GM23338 (cell line): ENCODE results near the gene GRB14. TPM values are rescaled to one million over a fixed set of nuclear protein-coding genes. Genes with fewer than 3 reads are reported as not detected.
A peak's percentile ranks its signal among the peaks of the same experiment; 100 is the strongest.

ENCODE experiments used
- ATAC-seq: fragments of 200-7000 bp; cut with Tn5 transposase; 3 replicates; pipeline ENCODE4 v1.9.1; 2020
- DNase-seq: peaks from one replicate; pipeline ENCODE4 v3.0.0-alpha.2; 2015; ENCODE audit warnings: low spot score
- H2AFZ ChIP-seq: fragments of 200-600 bp; sonication (generic); 2 replicates; pipeline ENCODE4 v1.8.0; 2016; ENCODE audit warnings: antibody characterized with exemption, mild to moderate bottlenecking, moderate library complexity
- H3F3A ChIP-seq: fragments of 200-600 bp; sonication (generic); replicated peaks from 2 replicates; pipeline ENCODE4 v1.8.0; 2017; ENCODE audit warnings: antibody characterized with exemption, mixed run types, low read depth
- H3K27ac ChIP-seq: fragments of 200-600 bp; sonication (generic); 2 replicates; pipeline ENCODE4 v1.6.1; 2016; ENCODE audit warnings: low read depth
- H3K27me3 ChIP-seq: fragments of 200-600 bp; sonication (generic); 2 replicates; pipeline ENCODE4 v1.8.0; 2016; ENCODE audit warnings: mild to moderate bottlenecking, mixed run types, moderate library complexity; ENCODE audit not compliant: insufficient read depth
- H3K36me3 ChIP-seq: fragments of 200-600 bp; sonication (generic); 2 replicates; pipeline ENCODE4 v1.8.0; 2016; ENCODE audit warnings: mild to moderate bottlenecking; ENCODE audit not compliant: insufficient read depth
- H3K4me1 ChIP-seq: fragments of 200-600 bp; sonication (generic); 2 replicates; pipeline ENCODE4 v1.8.0; 2016; ENCODE audit warnings: mild to moderate bottlenecking, moderate library complexity; ENCODE audit not compliant: insufficient read depth
- H3K4me2 ChIP-seq: fragments of 200-600 bp; sonication (generic); 2 replicates; pipeline ENCODE4 v1.7.1; 2017; ENCODE audit warnings: mixed run types
- H3K4me3 ChIP-seq: fragments of 200-600 bp; sonication (generic); 2 replicates; pipeline ENCODE4 v1.6.1; 2016; ENCODE audit warnings: mixed run types
- H3K79me2 ChIP-seq: fragments of 200-600 bp; sonication (generic); replicated peaks from 2 replicates; pipeline ENCODE4 v1.8.0; 2017; ENCODE audit warnings: mild to moderate bottlenecking; ENCODE audit not compliant: insufficient read depth
- H3K9me2 ChIP-seq: fragments of 200-600 bp; sonication (generic); 2 replicates; pipeline ENCODE4 v1.8.0; 2017; ENCODE audit not compliant: insufficient read depth
- H4K20me1 ChIP-seq: fragments of 200-600 bp; sonication (generic); replicated peaks from 2 replicates; pipeline ENCODE4 v1.8.0; 2017; ENCODE audit warnings: mild to moderate bottlenecking; ENCODE audit not compliant: insufficient read depth
- H3K27ac Mint-ChIP-seq: 2 replicates; pipeline ENCODE4 v1.8.0; 2020; ENCODE audit warnings: inconsistent platforms, mild to moderate bottlenecking, moderate library complexity, mixed read lengths
- H3K27me3 Mint-ChIP-seq: 3 replicates; pipeline ENCODE4 v1.8.0; 2022; ENCODE audit warnings: low read depth, mild to moderate bottlenecking, moderate library complexity, mixed read lengths, inconsistent platforms; ENCODE audit not compliant: insufficient read depth, poor library complexity
- H3K36me3 Mint-ChIP-seq: 3 replicates; pipeline ENCODE4 v1.8.0; 2021; ENCODE audit warnings: low read depth, mild to moderate bottlenecking, inconsistent platforms, moderate library complexity, mixed read lengths
- H3K4me1 Mint-ChIP-seq: 3 replicates; pipeline ENCODE4 v1.8.0; 2020; ENCODE audit warnings: mild to moderate bottlenecking, inconsistent platforms, mixed read lengths
- H3K4me3 Mint-ChIP-seq: 3 replicates; pipeline ENCODE4 v1.8.0; 2021; ENCODE audit warnings: moderate library complexity, mild to moderate bottlenecking, inconsistent platforms, mixed read lengths
- H3K9me3 Mint-ChIP-seq: 3 replicates; pipeline ENCODE4 v1.8.0; 2020; ENCODE audit warnings: moderate library complexity, mild to moderate bottlenecking, inconsistent platforms, mixed read lengths
- CREB1 ChIP-seq: fragments of 250-450 bp; sonication (Bioruptor Pico); IDR thresholded peaks from 2 replicates; pipeline ENCODE4 v1.5.0; 2020; ENCODE audit warnings: low read depth, mild to moderate bottlenecking, moderate library complexity
- NANOG ChIP-seq: IDR thresholded peaks from 2 replicates; pipeline ENCODE4 v1.6.1; 2016; ENCODE audit warnings: antibody characterized with exemption, borderline replicate concordance
- POLR2AphosphoS5 ChIP-seq: IDR thresholded peaks from 2 replicates; pipeline ENCODE4 v1.6.1; 2016; ENCODE audit warnings: antibody characterized with exemption, low read depth
- STAT1 ChIP-seq: IDR thresholded peaks from one replicate; pipeline ENCODE4 v1.6.1; 2016; ENCODE audit warnings: antibody characterized with exemption; ENCODE audit not compliant: unreplicated experiment
- ZNF114 ChIP-seq: fragments of 250-450 bp; sonication (Bioruptor Pico); IDR thresholded peaks from 2 replicates; pipeline ENCODE4 v1.5.0; 2020; ENCODE audit warnings: mild to moderate bottlenecking, moderate library complexity
- polyA plus RNA-seq: library from polyadenylated mRNA; unstranded; fragments of >200 nt; fragmentation: Nextera tagmentation; extraction: Ambion mirVana; gene quantifications from 2 replicates; pipeline ENCODE4 v1.2.1, GENCODE V29; 2016
- total RNA-seq: library from RNA; depleted of rRNA; stranded (reverse); fragments of >200 nt; shearing (Covaris generic); gene quantifications from 2 replicates; pipeline ENCODE4 v1.2.3, GENCODE V29; 2014
- TF ChIP-seq, protein P1 (sequence below), 2 experiments: fragments of 200-600 bp in 1 of 2; sonication (generic) in 1 of 2; conservative IDR thresholded peaks; 2 replicates each; pipeline versions ENCODE4 v1.5.1 to v1.6.1; 2016 to 2017; ENCODE audit warnings: antibody characterized with exemption in 2 of 2, low read depth in 2 of 2, mild to moderate bottlenecking in 2 of 2, moderate library complexity in 1 of 2
- TF ChIP-seq, protein P2 (sequence below): IDR thresholded peaks from one replicate; pipeline ENCODE4 v1.6.1; 2018; ENCODE audit warnings: antibody characterized with exemption; ENCODE audit not compliant: unreplicated experiment

Gene GRB14
- total and polyA plus RNA-seq, 2 experiments from 2014 or later: 16.0 to 28.9 TPM

DNA sequence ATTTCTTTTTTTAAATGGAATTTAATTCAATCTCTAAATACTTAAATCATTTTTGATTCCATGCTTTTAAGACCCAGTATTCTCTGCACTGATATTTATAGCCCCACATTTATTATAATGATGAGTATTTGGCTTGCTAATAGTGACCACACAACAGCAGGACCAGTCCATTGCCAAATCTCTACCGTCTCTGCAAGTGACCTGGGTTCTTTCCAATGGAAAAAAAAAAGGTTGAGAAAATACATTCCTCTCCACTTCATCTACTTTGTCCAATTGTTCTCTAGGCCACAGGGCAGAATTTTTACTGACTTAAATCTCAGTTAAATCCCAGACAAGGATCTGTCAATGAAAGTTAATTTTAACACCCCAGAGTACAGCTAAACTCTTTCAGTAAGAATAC, 20.5 kb downstream of the GRB14 start:
- Histone ChIP-seq H3K27ac (no peak overlapping the region; the same call in 1 of the 2 replicates), H2AFZ (no peak overlapping the region), H3K9me2 (no peaks in the 10 kb centered on the region; the same call in 1 of the 2 replicates), H4K20me1 (no peaks in the 10 kb centered on the region), H3K27me3 (no peaks in the 10 kb centered on the region), H3K4me3 (no peak overlapping the region), H3K4me2 (no peak overlapping the region), H3K4me1 (no peaks in the 10 kb centered on the region), H3K79me2 (no peaks in the 10 kb centered on the region), H3F3A (no peaks in the 10 kb centered on the region), H3K36me3 (no peaks in the 10 kb centered on the region)
- Mint-ChIP-seq H3K27me3 (no peaks in the 10 kb centered on the region), H3K27ac (no peak overlapping the region), H3K36me3 (no peaks in the 10 kb centered on the region), H3K4me1 (peaks cover 3% of the 10 kb centered on the region; the same call in 1 of the 3 replicates), H3K4me3 (no peak overlapping the region), H3K9me3 (no peaks in the 10 kb centered on the region)
- TF ChIP-seq, protein P1, sequence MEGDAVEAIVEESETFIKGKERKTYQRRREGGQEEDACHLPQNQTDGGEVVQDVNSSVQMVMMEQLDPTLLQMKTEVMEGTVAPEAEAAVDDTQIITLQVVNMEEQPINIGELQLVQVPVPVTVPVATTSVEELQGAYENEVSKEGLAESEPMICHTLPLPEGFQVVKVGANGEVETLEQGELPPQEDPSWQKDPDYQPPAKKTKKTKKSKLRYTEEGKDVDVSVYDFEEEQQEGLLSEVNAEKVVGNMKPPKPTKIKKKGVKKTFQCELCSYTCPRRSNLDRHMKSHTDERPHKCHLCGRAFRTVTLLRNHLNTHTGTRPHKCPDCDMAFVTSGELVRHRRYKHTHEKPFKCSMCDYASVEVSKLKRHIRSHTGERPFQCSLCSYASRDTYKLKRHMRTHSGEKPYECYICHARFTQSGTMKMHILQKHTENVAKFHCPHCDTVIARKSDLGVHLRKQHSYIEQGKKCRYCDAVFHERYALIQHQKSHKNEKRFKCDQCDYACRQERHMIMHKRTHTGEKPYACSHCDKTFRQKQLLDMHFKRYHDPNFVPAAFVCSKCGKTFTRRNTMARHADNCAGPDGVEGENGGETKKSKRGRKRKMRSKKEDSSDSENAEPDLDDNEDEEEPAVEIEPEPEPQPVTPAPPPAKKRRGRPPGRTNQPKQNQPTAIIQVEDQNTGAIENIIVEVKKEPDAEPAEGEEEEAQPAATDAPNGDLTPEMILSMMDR (conservative IDR thresholded peaks at IDR 0.05; ENCODE audit: low read depth in 2 of 2): no peak
- no peak for TF ChIP-seq STAT1
- TF ChIP-seq, protein P2, sequence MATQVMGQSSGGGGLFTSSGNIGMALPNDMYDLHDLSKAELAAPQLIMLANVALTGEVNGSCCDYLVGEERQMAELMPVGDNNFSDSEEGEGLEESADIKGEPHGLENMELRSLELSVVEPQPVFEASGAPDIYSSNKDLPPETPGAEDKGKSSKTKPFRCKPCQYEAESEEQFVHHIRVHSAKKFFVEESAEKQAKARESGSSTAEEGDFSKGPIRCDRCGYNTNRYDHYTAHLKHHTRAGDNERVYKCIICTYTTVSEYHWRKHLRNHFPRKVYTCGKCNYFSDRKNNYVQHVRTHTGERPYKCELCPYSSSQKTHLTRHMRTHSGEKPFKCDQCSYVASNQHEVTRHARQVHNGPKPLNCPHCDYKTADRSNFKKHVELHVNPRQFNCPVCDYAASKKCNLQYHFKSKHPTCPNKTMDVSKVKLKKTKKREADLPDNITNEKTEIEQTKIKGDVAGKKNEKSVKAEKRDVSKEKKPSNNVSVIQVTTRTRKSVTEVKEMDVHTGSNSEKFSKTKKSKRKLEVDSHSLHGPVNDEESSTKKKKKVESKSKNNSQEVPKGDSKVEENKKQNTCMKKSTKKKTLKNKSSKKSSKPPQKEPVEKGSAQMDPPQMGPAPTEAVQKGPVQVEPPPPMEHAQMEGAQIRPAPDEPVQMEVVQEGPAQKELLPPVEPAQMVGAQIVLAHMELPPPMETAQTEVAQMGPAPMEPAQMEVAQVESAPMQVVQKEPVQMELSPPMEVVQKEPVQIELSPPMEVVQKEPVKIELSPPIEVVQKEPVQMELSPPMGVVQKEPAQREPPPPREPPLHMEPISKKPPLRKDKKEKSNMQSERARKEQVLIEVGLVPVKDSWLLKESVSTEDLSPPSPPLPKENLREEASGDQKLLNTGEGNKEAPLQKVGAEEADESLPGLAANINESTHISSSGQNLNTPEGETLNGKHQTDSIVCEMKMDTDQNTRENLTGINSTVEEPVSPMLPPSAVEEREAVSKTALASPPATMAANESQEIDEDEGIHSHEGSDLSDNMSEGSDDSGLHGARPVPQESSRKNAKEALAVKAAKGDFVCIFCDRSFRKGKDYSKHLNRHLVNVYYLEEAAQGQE: no peak
- TF ChIP-seq CREB1: no peak
- no peak for TF ChIP-seq ZNF114
- TF ChIP-seq POLR2AphosphoS5: no peak
- TF ChIP-seq NANOG: no peak
- DNase-seq (no peak), ATAC-seq (no peak)

DNA sequence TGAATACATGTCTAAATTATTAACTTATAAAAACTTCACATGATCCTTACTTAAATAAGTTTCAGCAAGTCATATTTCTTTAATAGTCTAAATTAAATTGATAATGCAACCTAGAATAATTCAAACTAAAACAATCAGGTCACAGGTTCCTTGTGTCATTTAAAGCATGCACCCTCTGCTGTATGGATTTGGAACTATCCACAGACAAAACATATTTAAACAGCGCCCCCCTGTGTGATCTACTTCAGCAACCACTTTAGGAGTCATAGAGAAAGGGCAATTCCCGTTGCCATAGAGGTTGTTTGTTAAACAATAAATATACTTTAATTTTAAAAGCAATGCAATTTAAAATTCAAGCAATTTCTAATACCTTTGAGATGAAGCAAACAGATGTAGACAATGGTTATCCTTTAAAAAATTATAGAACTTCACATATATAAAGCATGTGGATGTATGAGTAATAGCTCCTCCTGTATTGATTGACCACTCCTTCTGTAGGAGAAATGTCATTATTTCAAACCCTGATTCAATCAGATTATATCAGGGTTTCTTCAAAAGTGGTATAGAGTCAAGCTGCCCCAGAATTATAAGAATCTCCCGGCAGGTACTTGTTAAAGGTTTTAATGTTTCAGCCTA, 21.2 kb downstream of the GRB14 start:
- Histone ChIP-seq H2AFZ (no peak overlapping the region), H3K27me3 (no peaks in the 10 kb centered on the region), H3K36me3 (no peaks in the 10 kb centered on the region), H3K27ac (no peak overlapping the region), H3K9me2 (no peaks in the 10 kb centered on the region), H3K4me2 (no peak overlapping the region), H3K79me2 (no peaks in the 10 kb centered on the region), H3K4me3 (no peak overlapping the region), H4K20me1 (no peaks in the 10 kb centered on the region), H3F3A (no peaks in the 10 kb centered on the region), H3K4me1 (no peaks in the 10 kb centered on the region)
- peaks cover 3% of the 10 kb centered on the region; the same call in 1 of the 3 replicates for H3K4me1 Mint-ChIP-seq
- peak; percentile 82 for ATAC-seq
- TF ChIP-seq NANOG (no peak), ZNF114 (no peak)
- TF ChIP-seq, protein P1 (conservative IDR thresholded peaks at IDR 0.05; ENCODE audit: low read depth in 2 of 2): peak; percentile 94 to 98
- H3K36me3 Mint-ChIP-seq: no peaks in the 10 kb centered on the region
- H3K27me3 Mint-ChIP-seq: no peaks in the 10 kb centered on the region
- DNase-seq: peak; percentile 91
- H3K27ac Mint-ChIP-seq: no peak overlapping the region
- no peaks in the 10 kb centered on the region for H3K9me3 Mint-ChIP-seq
- no peak overlapping the region for H3K4me3 Mint-ChIP-seq
